ENCODE measurements around the gene PARP8.
"Not testable (repeated sequence)": the region's sequence is repeated elsewhere in the genome, so short reads cannot be mapped to it uniquely, and the experiment has no call there.

DNA sequence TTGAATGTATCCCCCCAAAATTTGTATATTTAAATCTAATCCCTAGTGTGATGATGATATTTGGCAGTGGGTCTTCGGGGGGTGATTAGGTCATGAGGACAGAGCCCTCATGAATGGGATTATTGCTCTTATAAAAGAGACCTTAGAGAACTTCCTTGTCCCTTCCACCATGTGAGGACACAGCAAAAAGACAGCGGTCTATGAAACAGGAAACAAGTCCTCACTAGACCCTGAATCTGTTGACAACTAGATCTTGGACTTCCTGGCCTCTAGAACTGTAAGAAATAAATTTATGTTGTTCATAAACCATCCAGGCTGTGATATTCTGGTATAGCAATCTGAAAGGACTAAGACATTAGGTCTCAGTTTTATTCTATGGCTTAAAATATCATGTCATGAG, 28.9 kb upstream of the PARP8 start:
- not testable (repeated sequence) for TF ChIP-seq CTCF (IDR thresholded peaks at IDR 0.05 in 8 of 11, conservative IDR thresholded peaks at IDR 0.05 in 3 of 11); POLR2A (IDR thresholded peaks at IDR 0.05)

Measured in spleen (tissue), 7 donors.